ENCODE measurements around the gene MYLK. TPM values are rescaled to one million over a fixed set of nuclear protein-coding genes. Genes with fewer than 3 reads are reported as not detected.

Gene MYLK
- total RNA-seq: 10 to 100 TPM; 24.6 to 47.0 (median 39.2) TPM

GRCh38 chr3:123884203-123884831, at the start of gene MYLK:
TSS of gene MYLK (minus strand) at chr3:123884332. CDS start at chr3:123793841, 90,491 bp downstream.
- 7% methylated on average over 22 of the region's 70 CpGs for WGBS
- DNase-seq (ENCODE audit: low spot score in 2 of 2): peak; percentile 77 to 85
- Histone ChIP-seq H3K27me3 (peaks cover 24% of the 10 kb centered on the region), H3K9me3 (no peaks in the 10 kb centered on the region), H3K4me1 (peaks cover 16% of the 10 kb centered on the region), H3K27ac (no peak within 1 kb of the TSS), H3K4me3 (peak within 1 kb of the TSS; percentile 51), H3K36me3 (no peaks in the 10 kb centered on the region)
- TF ChIP-seq EP300 (IDR thresholded peaks at IDR 0.05) (no peak), POLR2AphosphoS5 (IDR thresholded peaks at IDR 0.05) (no peak), POLR2A (IDR thresholded peaks at IDR 0.05) (no peak)
- TF ChIP-seq, protein P1, sequence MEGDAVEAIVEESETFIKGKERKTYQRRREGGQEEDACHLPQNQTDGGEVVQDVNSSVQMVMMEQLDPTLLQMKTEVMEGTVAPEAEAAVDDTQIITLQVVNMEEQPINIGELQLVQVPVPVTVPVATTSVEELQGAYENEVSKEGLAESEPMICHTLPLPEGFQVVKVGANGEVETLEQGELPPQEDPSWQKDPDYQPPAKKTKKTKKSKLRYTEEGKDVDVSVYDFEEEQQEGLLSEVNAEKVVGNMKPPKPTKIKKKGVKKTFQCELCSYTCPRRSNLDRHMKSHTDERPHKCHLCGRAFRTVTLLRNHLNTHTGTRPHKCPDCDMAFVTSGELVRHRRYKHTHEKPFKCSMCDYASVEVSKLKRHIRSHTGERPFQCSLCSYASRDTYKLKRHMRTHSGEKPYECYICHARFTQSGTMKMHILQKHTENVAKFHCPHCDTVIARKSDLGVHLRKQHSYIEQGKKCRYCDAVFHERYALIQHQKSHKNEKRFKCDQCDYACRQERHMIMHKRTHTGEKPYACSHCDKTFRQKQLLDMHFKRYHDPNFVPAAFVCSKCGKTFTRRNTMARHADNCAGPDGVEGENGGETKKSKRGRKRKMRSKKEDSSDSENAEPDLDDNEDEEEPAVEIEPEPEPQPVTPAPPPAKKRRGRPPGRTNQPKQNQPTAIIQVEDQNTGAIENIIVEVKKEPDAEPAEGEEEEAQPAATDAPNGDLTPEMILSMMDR (IDR thresholded peaks at IDR 0.05): no peak

GRCh38 chr3:123930445-123930844, 46.3 kb upstream of the MYLK start:
- TF ChIP-seq POLR2A (IDR thresholded peaks at IDR 0.05): no peak
- TF ChIP-seq, protein P1 (IDR thresholded peaks at IDR 0.05): no peak
- TF ChIP-seq POLR2AphosphoS5 (IDR thresholded peaks at IDR 0.05): no peak
- no peak for TF ChIP-seq EP300 (IDR thresholded peaks at IDR 0.05)
- Histone ChIP-seq H3K27me3 (no peaks in the 10 kb centered on the region), H3K27ac (no peak overlapping the region), H3K4me1 (no peaks in the 10 kb centered on the region), H3K9me3 (no peaks in the 10 kb centered on the region), H3K4me3 (no peak overlapping the region), H3K36me3 (peaks cover 42% of the 10 kb centered on the region)
- no peak for DNase-seq (ENCODE audit: low spot score in 2 of 2)

GRCh38 chr3:123929325-123929724, 45.2 kb upstream of the MYLK start:
- Histone ChIP-seq H3K27me3 (no peaks in the 10 kb centered on the region), H3K36me3 (peaks cover 49% of the 10 kb centered on the region), H3K9me3 (no peaks in the 10 kb centered on the region), H3K27ac (no peak overlapping the region), H3K4me1 (no peaks in the 10 kb centered on the region), H3K4me3 (no peak overlapping the region)
- TF ChIP-seq POLR2A (IDR thresholded peaks at IDR 0.05): no peak
- TF ChIP-seq, protein P1 (IDR thresholded peaks at IDR 0.05): no peak
- TF ChIP-seq EP300 (IDR thresholded peaks at IDR 0.05): no peak
- no peak for TF ChIP-seq POLR2AphosphoS5 (IDR thresholded peaks at IDR 0.05)
- 94% methylated on average over 9 of the region's 9 CpGs for WGBS
- no peak for DNase-seq (ENCODE audit: low spot score in 2 of 2)

GRCh38 chr3:123926396-123926795, 42.3 kb upstream of the MYLK start:
- H3K9me3 ChIP-seq: peaks cover 3% of the 10 kb centered on the region
- DNase-seq (ENCODE audit: low spot score in 2 of 2): no peak
- H3K27me3 ChIP-seq: no peaks in the 10 kb centered on the region
- H3K27ac ChIP-seq: no peak overlapping the region
- H3K4me3 ChIP-seq: no peak overlapping the region
- TF ChIP-seq EP300 (IDR thresholded peaks at IDR 0.05) (no peak), POLR2AphosphoS5 (IDR thresholded peaks at IDR 0.05) (no peak), POLR2A (IDR thresholded peaks at IDR 0.05) (no peak)
- TF ChIP-seq, protein P1 (IDR thresholded peaks at IDR 0.05): no peak
- peaks cover 43% of the 10 kb centered on the region for H3K36me3 ChIP-seq
- no peaks in the 10 kb centered on the region for H3K4me1 ChIP-seq

DNA sequence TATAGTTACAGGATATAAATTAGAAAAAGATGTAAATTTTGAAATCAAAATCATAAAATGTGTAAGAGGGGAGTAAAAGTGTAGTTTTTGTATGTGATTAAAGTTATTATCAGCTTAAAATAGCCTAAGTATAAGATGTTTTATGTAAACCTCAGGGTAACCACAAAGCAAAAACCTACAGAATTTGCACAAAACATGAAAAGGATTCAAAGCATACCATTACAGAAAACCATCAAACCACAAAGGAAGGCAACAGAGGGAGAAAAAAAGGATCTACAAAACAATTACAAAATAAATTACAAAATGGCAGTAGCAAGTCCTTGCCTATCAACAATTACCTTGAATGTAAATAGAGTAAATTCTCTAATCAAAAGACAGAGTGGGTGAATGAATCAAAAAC, 36.7 kb upstream of the MYLK start:
- peaks cover 8% of the 10 kb centered on the region for H3K9me3 ChIP-seq
- TF ChIP-seq EP300 (IDR thresholded peaks at IDR 0.05): no peak
- TF ChIP-seq, protein P1 (IDR thresholded peaks at IDR 0.05): no peak
- no peak for TF ChIP-seq POLR2A (IDR thresholded peaks at IDR 0.05)
- TF ChIP-seq POLR2AphosphoS5 (IDR thresholded peaks at IDR 0.05): no peak
- DNase-seq (ENCODE audit: low spot score in 2 of 2): no peak
- H3K4me1 ChIP-seq: no peaks in the 10 kb centered on the region
- no peaks in the 10 kb centered on the region for H3K27me3 ChIP-seq
- peaks cover 36% of the 10 kb centered on the region for H3K36me3 ChIP-seq
- no peak overlapping the region for H3K27ac ChIP-seq
- no peak overlapping the region for H3K4me3 ChIP-seq

All from suprapubic skin (tissue), 4 donors.